GM18511 (cell line): ENCODE data around the gene NDUFB4.
"Not testable (repeated sequence)": the region's sequence is repeated elsewhere in the genome, so short reads cannot be mapped to it uniquely, and the experiment has no call there.

Experiments used
- ATAC-seq: cut with Tn5 transposase; IDR thresholded peaks from one replicate; pipeline ENCODE4 v1.9.1; 2021; ENCODE audit warnings: mild to moderate bottlenecking, moderate library complexity; ENCODE audit not compliant: unreplicated experiment

The NDUFB4 gene

DNA sequence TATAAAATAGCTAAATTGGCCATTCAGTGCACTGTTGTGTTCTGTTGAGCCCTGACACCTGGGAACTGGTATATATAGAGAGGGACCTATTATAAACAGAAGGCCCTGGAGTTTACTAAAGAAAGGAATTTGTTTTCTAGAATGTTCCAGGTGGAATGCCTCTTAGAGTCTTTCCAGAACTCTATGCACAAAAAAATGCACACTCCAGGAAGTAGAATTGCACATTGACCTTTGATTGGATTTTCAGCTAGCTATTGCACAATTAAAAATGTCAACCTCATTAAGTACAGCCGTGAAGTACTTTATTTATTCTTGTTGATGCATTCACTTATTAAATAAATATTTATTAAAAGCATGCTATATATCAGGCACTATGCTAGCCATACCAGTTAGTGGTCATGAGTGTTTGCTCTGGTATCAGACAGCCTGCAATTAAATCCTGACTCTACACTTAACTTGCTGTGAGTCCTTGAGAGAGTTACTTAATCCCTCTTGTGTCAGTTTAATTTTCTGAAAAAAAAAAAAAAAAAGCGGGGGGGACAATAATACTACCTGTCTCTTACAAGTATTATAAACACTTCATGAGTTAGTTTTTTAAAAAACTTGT is 40.8 kb downstream of the NDUFB4 start:
- no peak for ATAC-seq

DNA sequence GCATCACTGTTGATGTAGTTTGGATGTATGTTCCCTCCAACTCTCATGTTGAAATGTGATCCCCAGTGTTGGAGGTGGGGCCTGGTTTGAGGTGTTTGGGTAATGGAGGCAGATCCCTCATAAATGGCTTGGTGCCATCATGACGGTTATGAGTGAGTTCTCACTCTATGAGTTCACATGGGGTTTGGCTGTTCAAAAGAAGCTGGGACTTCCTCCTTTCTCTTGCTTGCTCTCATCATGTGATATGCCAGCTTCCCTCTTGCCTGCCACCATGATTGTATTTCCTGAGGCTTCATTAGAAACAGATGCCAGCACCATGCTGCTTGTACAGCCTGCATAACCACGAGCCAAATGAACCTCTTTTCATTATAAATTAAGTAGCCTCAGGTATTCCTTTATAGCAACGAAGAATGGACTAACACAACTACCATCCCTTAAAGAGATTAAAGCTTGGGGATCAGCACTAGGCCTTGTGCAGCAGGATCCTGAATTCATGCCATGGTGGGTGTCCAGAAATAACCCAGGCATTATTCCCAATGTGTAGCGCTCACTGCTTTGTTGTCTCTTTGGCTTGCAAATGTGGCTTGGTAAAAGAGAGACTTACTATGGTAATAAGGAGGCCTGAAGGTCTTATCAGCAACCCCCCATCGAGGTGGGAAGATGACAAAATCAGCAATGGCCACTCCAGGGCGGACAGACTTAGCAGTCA is 41.9 kb downstream of the NDUFB4 start:
- ATAC-seq = no peak

DNA sequence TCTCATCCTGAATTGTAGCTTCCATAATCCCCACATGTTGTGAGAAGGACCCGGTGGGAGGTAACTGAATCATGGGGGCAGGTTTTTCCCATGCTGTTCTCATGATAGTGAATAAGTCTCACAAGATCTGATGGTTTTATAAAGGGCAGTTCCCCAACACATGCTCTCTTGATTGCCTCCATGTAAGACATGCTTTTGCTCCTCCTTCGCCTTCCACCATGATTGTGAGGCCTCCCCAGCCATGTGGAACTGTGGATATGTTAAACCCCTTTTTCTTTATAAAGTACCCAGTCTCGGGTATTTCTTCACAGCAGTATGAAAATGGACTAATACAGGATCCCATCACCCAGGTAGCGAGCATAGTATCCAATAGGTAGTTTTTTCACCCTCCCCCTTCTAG is 42.7 kb downstream of the NDUFB4 start:
- not testable (repeated sequence) for ATAC-seq

DNA sequence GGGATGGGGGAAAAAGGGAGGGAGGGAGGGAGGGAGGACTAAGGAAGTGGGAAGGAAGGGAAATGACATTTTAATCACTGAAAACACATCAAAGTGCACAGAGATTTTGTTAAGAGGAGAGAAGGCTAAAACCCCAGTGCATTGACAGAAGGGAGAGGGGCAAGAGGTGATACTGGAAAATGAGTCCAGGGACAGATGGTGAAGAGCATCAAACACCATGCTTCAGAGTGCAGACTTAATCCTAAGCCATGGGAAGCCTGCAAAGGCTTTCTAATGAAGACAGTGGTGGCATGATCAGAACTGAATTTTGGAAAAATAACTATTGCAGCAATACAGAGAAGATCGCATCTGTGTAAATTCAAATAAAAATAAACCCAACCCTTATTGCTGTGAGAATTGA is 44.1 kb downstream of the NDUFB4 start:
- ATAC-seq = no peak

DNA sequence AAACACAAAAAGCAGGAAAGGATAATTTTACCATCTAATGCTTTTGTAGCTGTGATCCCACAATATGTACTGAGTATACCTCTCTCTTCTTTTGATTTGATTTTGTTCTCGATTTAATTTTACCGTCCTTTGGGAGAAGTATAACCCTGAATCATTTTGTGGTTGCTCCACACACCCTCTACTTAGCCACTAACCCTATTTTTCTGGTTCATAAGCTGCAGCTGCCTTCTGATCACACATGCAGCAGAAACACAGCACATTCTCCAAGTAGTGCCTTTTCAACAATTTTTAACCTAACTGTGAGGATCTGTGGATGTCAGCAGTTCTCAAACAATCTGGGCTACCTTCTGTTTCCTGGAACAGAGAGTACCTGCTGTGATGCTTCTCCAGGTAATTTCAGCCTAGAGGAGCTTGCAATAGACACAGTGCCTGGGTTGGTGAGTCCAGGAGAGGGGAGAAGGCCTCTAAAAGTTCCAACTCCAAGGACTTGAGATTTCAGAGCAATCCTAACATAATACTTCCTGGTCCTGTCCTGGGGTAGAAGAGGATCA is 45.6 kb downstream of the NDUFB4 start:
- no peak for ATAC-seq

DNA sequence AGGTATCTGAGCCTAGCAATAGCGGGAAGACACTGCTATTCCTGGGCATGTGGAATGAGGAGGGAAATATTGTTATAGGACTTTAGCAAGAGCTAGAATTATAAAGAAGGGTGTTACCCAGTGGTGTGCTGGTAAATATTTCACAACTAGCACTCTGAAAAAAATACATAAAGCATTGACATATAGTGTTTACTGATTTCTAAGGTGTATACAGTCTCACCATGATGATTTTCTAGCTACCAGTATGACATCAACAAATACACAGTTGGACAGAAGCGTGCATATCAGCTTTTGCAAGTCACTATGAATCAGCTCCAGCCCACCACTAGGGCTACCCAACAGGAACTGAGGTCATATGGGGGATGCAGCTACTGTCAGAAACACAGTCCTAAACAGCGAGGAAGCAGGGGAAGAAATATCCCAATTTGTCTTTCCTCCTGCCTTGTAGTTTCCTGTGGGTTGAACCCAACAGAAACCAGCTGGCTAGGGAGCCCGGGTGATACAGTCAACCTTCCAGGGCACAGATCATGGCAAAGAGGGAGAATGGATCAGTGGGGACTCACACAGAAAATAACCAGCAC is 46.3 kb downstream of the NDUFB4 start:
- ATAC-seq = no peak

DNA sequence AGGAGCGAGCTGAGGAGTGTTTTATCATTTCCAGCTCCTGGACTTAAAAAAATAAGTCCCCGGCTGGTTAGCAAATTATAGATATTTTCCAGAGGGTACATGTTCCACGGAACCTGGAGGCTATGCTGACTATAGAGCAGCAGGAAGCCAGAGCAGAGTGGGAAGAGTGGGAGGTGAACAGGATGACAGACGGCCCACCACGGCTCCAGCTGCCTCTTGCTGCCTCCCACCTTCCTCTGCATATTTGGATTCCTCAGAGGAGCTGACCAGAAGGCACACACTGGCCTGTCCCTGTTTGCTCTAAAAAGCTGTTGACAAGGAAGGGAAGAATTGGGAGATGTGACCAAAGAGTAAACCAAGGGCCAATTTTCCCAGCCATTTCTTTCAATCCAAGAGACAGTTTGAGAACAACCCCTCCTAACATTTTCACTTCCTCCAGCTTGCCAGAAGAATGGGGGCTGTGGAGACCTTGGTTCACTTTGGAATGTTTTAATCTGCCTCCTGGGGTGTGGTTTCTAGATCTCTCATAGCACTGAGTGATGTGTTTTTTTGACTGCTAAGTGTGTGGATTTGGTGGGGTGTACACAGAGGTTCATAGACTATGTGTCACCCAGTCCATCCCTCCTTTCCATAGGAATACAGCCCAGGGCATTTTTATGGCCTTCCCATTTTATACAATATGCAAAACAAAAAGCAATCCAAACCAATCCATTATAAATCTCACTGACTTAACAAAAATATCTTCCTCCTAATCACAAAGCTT is 49.1 kb downstream of the NDUFB4 start:
- ATAC-seq = no peak

DNA sequence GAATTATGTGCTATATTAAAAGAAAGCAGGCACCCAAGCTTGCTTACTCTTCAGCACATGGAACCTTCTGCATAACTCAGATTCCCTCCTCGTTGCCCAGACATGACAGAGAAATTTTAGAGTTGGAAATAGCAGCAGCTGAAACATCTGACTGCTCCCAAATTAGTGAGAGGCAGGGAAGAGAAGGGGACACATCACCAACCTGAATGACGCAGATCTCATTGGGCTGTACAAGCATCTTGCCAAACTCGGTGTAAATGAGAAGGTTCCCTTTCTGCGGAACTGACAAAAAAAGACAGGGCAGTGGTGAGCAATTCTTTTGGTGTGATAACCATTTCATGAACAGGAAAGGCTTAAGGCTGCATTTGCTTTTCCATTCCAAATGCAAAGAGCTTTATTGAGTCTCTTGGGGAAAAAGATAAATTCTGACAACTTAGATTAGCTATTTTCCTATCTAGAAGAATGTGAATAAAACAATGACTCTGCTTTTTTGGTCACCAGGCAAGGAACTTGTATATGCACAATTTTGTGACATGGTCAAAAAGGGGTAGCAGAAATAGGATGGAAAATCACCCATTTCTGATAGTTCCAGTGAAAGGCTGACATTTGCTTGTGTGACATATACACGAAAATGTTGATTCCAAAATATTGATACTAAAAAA is 50.8 kb downstream of the NDUFB4 start:
- ATAC-seq = no peak

DNA sequence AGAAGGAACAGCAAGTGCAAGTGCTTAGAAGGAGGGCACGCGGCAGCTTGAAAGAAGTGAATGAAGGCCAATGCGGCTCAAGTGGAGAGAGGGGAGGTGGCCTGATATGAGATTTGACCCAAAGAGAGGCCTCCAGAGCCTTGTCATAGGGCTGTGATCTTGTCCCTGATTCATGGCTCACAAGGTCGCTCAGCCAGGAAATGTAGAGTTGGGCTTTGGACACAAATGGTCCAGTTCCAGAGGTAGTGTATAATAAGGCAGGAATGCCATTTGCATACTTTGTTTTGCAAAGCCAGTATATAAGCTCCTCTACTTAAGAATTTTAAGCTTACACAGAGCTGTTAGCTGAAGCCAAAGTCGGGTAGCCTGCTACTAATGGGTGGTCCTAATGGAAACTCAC is 52.2 kb downstream of the NDUFB4 start:
- ATAC-seq = no peak

DNA sequence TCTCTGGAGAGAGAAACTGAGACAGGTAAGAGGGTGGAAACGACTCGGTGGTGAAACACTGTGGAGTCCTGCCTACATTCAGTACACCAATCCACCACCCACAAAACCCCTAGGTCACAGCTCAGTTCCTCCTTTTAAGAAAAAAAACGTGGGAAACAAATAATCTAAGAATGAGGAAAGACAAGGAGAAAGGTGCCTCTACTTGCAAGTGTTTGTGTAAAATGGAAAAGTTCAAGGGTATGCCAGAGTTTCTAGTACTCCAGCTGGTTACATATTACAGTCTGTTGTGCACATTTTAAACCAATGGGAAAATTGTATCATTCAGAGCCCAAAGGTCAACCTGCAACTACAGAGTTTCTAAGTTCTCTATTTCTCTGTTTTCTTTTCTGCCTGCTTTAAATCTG is 53.7 kb downstream of the NDUFB4 start:
- ATAC-seq = peak; percentile 61

DNA sequence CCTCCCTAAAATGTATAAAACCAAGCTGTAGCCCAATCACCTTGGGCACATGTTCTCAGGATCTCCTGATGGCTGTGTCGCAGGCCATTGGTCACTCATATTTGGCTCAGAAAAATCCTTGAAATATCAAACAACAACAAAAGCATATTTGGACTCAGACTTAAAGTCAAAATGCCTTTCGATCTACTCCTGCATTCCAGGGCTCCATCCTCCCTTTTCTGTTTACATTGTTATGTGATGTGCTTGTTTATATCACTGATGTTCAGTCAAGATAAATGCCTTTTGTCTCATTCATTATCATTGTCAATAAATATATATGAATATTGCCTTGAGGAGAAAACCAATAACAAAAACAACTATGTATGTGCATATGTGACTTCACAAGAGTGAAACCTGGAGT is 54.2 kb downstream of the NDUFB4 start:
- no peak for ATAC-seq
